HS-5 (cell line): ENCODE results near the gene C7.

ENCODE experiments used
- DNase-seq: peaks from one replicate; pipeline ENCODE4 v3.0.0-alpha.2; 2012; ENCODE audit warnings: low read depth

The C7 gene

GRCh38 chr5:40916226-40916625 lies 6.9 kb downstream of the C7 start:
- DNase-seq, result no peak

GRCh38 chr5:40928886-40929448 lies 19.7 kb downstream of the C7 start:
- no peak for DNase-seq

GRCh38 chr5:40932766-40933165 lies 23.5 kb downstream of the C7 start:
- no peak for DNase-seq

- DNase-seq, result no peak
Observed at GRCh38 chr5:40937075-40937474, 27.8 kb downstream of the C7 start.

GRCh38 chr5:40939753-40940152 lies 30.5 kb downstream of the C7 start:
- DNase-seq, result no peak

GRCh38 chr5:40945111-40945510 lies 35.8 kb downstream of the C7 start:
- DNase-seq, result no peak

- DNase-seq, result no peak
Observed at GRCh38 chr5:40955313-40955712, 46.0 kb downstream of the C7 start.

GRCh38 chr5:40957048-40957447 lies 47.8 kb downstream of the C7 start:
- no peak for DNase-seq

GRCh38 chr5:40958811-40959210 lies 49.5 kb downstream of the C7 start:
- DNase-seq, result no peak

- DNase-seq, result peak; percentile 37
Observed at GRCh38 chr5:40960037-40960436, 50.7 kb downstream of the C7 start.

GRCh38 chr5:40962207-40962955 lies 53.1 kb downstream of the C7 start:
- DNase-seq, result no peak

- no peak for DNase-seq
Observed at GRCh38 chr5:40972434-40972833, 63.1 kb downstream of the C7 start.

- DNase-seq, result no peak
Observed at GRCh38 chr5:40973364-40974004, 64.2 kb downstream of the C7 start.

GRCh38 chr5:40976041-40976440 lies 66.7 kb downstream of the C7 start:
- DNase-seq, result no peak

GRCh38 chr5:40976836-40977235 lies 67.5 kb downstream of the C7 start:
- DNase-seq, result no peak

GRCh38 chr5:40981420-40981819 lies 72.1 kb downstream of the C7 start:
- no peak for DNase-seq

- DNase-seq, result no peak
Observed at GRCh38 chr5:40983781-40984180, 74.5 kb downstream of the C7 start.

GRCh38 chr5:40984884-40985283 lies 75.6 kb downstream of the C7 start:
- peak; percentile 60 for DNase-seq

- no peak for DNase-seq
Observed at GRCh38 chr5:40985501-40985900, 76.2 kb downstream of the C7 start.

GRCh38 chr5:40986666-40987065 lies 77.4 kb downstream of the C7 start:
- no peak for DNase-seq

GRCh38 chr5:40987349-40987748 lies 78.1 kb downstream of the C7 start:
- DNase-seq, result no peak

- no peak for DNase-seq
Observed at GRCh38 chr5:40988746-40989510, 79.6 kb downstream of the C7 start.
